Neural cell (in vitro differentiated cells): ENCODE results near the gene CRYBB1. TPM values are rescaled to one million over a fixed set of nuclear protein-coding genes. Genes with fewer than 3 reads are reported as not detected.

Experiments
- H2AFZ ChIP-seq: fragments of 200-600, 300-800 bp; sonication (generic), shearing (Covaris generic); 2 replicates; pipeline ENCODE4 v1.6.0; 2014; ENCODE audit warnings: low read depth, mild to moderate bottlenecking, antibody characterized with exemption, low read length, moderate library complexity
- H3F3A ChIP-seq: fragments of 200-600 bp; shearing (Covaris generic); 2 replicates; pipeline ENCODE4 v1.6.1; 2016; ENCODE audit warnings: mild to moderate bottlenecking, moderate library complexity, mixed read lengths, antibody characterized with exemption, low read length; ENCODE audit not compliant: insufficient read depth, poor library complexity, severe bottlenecking
- H3K27ac ChIP-seq: fragments of 200-600, 300-800 bp; sonication (generic), shearing (Covaris generic); 2 replicates; pipeline ENCODE4 v1.5.1; 2014; ENCODE audit warnings: mild to moderate bottlenecking, low read length, moderate library complexity
- H3K27me3 ChIP-seq: fragments of 300-800, 200-600 bp; sonication (generic), shearing (Covaris generic); 2 replicates; pipeline ENCODE4 v1.6.0; 2014; ENCODE audit warnings: mild to moderate bottlenecking, low read depth, low read length, moderate library complexity; ENCODE audit not compliant: insufficient read depth
- H3K36me3 ChIP-seq: fragments of 300-800, 200-600 bp; sonication (generic), shearing (Covaris generic); 2 replicates; pipeline ENCODE4 v1.5.1; 2014; ENCODE audit warnings: mild to moderate bottlenecking, antibody characterized with exemption, low read length, moderate library complexity; ENCODE audit not compliant: insufficient read depth
- H3K4me2 ChIP-seq: fragments of 300-800, 200-600 bp; sonication (generic), shearing (Covaris generic); 2 replicates; pipeline ENCODE4 v1.6.0; 2014; ENCODE audit warnings: mild to moderate bottlenecking, low read length
- H3K4me3 ChIP-seq: fragments of 300-800, 200-600 bp; sonication (generic), shearing (Covaris generic); 2 replicates; pipeline ENCODE4 v1.5.1; 2014; ENCODE audit warnings: mild to moderate bottlenecking, low read length, moderate library complexity
- H3K79me2 ChIP-seq: fragments of 200-600 bp; shearing (Covaris generic); replicated peaks from 2 replicates; pipeline ENCODE4 v1.6.0; 2014; ENCODE audit warnings: mild to moderate bottlenecking, low read length, moderate library complexity; ENCODE audit not compliant: insufficient read depth
- H3K9ac ChIP-seq: fragments of 300-800, 200-600 bp; sonication (generic), shearing (Covaris generic); 2 replicates; pipeline ENCODE4 v1.6.1; 2016; ENCODE audit warnings: mild to moderate bottlenecking, low read length, mixed read lengths
- H3K9me2 ChIP-seq: fragments of 200-600 bp; shearing (Covaris generic); 2 replicates; pipeline ENCODE4 v1.6.1; 2016; ENCODE audit warnings: mild to moderate bottlenecking, low read length, mixed read lengths; ENCODE audit not compliant: insufficient read depth
- H3K9me3 ChIP-seq: fragments of 200-600, 300-800 bp; sonication (generic), shearing (Covaris generic); 2 replicates; pipeline ENCODE4 v1.6.1; 2016; ENCODE audit warnings: mild to moderate bottlenecking, mixed run types, low read length, moderate library complexity, mixed read lengths
- H4K20me1 ChIP-seq: fragments of 200-600 bp; shearing (Covaris generic); 2 replicates; pipeline ENCODE4 v1.6.1; 2016; ENCODE audit warnings: mild to moderate bottlenecking, mixed run types; ENCODE audit not compliant: insufficient read depth
- CTCF ChIP-seq: fragments of 450-650 bp; IDR thresholded peaks from 2 replicates; pipeline ENCODE4 v1.5.1; 2014; ENCODE audit warnings: antibody characterized with exemption, mild to moderate bottlenecking, moderate library complexity; ENCODE audit not compliant: poor library complexity, severe bottlenecking
- EP300 ChIP-seq: fragments of 450-650 bp; conservative IDR thresholded peaks from 2 replicates; pipeline ENCODE4 v1.6.1; 2014; ENCODE audit warnings: antibody characterized with exemption, mild to moderate bottlenecking, moderate library complexity; ENCODE audit not compliant: poor library complexity, severe bottlenecking
- EZH2 ChIP-seq: fragments of 200-600, 300-800 bp; shearing (Covaris generic), sonication (generic); IDR thresholded peaks from 2 replicates; pipeline ENCODE4 v1.6.1; 2014; ENCODE audit warnings: antibody characterized with exemption, low read length, borderline replicate concordance, mild to moderate bottlenecking; ENCODE audit not compliant: insufficient read depth, poor library complexity, severe bottlenecking
- MXI1 ChIP-seq: fragments of 450-650 bp; conservative IDR thresholded peaks from 2 replicates; pipeline ENCODE4 v1.6.1; 2014; ENCODE audit warnings: antibody characterized with exemption, mild to moderate bottlenecking; ENCODE audit not compliant: poor library complexity, severe bottlenecking
- POLR2AphosphoS5 ChIP-seq: IDR thresholded peaks from 2 replicates; pipeline ENCODE4 v1.6.1; 2012
- RAD21 ChIP-seq: fragments of 450-650 bp; conservative IDR thresholded peaks from 2 replicates; pipeline ENCODE4 v1.6.1; 2014; ENCODE audit warnings: antibody characterized with exemption, mild to moderate bottlenecking, moderate library complexity
- REST ChIP-seq: IDR thresholded peaks from 2 replicates; pipeline ENCODE4 v1.6.1; 2012; ENCODE audit warnings: borderline replicate concordance
- SMC3 ChIP-seq: fragments of 450-650 bp; conservative IDR thresholded peaks from 2 replicates; pipeline ENCODE4 v1.6.1; 2014; ENCODE audit warnings: antibody characterized with exemption, mild to moderate bottlenecking, moderate library complexity; ENCODE audit not compliant: poor library complexity
- TAF1 ChIP-seq: IDR thresholded peaks from 2 replicates; pipeline ENCODE4 v1.6.1; 2012; ENCODE audit warnings: low read depth
- polyA plus RNA-seq: library from polyadenylated mRNA; depleted of rRNA; stranded (reverse); fragments of >200 nt; gene quantifications from 2 replicates; pipeline ENCODE4 v1.2.3, GENCODE V29; 2014

CRYBB1 gene
- polyA plus RNA-seq, 1 donor from 2014 or later: not detected

- no peak for TF ChIP-seq POLR2AphosphoS5
- TF ChIP-seq SMC3: no peak
- TF ChIP-seq CTCF: no peak
- no peak for TF ChIP-seq TAF1
- TF ChIP-seq EP300: no peak
- no peak for TF ChIP-seq EZH2
- no peak for TF ChIP-seq RAD21
- no peak for TF ChIP-seq MXI1
Measured at GRCh38 chr22:26636296-26636695, 18.5 kb upstream of the CRYBB1 start.

GRCh38 chr22:26635117-26635516 is 17.3 kb upstream of the CRYBB1 start:
- H3K79me2 ChIP-seq: no peaks in the 10 kb centered on the region
- H3K9me2 ChIP-seq: no peaks in the 10 kb centered on the region
- H4K20me1 ChIP-seq: no peaks in the 10 kb centered on the region
- no peaks in the 10 kb centered on the region for H3K36me3 ChIP-seq
- H3K27ac ChIP-seq: no peak overlapping the region
- TF ChIP-seq EZH2: no peak
- no peak for TF ChIP-seq RAD21
- TF ChIP-seq CTCF: no peak
- TF ChIP-seq EP300: no peak
- TF ChIP-seq MXI1: no peak
- no peak for TF ChIP-seq SMC3
- H3K4me2 ChIP-seq: no peak overlapping the region
- no peak overlapping the region for H3K9ac ChIP-seq
- H2AFZ ChIP-seq: no peak overlapping the region
- H3F3A ChIP-seq: no peaks in the 10 kb centered on the region
- H3K9me3 ChIP-seq: no peaks in the 10 kb centered on the region
- H3K4me3 ChIP-seq: no peak overlapping the region
- H3K27me3 ChIP-seq: no peaks in the 10 kb centered on the region

More at GRCh38 chr22:26636296-26636695, 18.5 kb upstream of the CRYBB1 start:
- Histone ChIP-seq H3K4me2 (no peak overlapping the region), H3K9me3 (no peaks in the 10 kb centered on the region), H3K4me3 (no peak overlapping the region), H3K79me2 (no peaks in the 10 kb centered on the region), H3K9me2 (no peaks in the 10 kb centered on the region), H3F3A (no peaks in the 10 kb centered on the region), H2AFZ (no peak overlapping the region), H3K9ac (no peak overlapping the region), H4K20me1 (no peaks in the 10 kb centered on the region), H3K27ac (no peak overlapping the region), H3K27me3 (no peaks in the 10 kb centered on the region), H3K36me3 (no peaks in the 10 kb centered on the region)

GRCh38 chr22:26634189-26634588 is 16.4 kb upstream of the CRYBB1 start:
- Histone ChIP-seq H2AFZ (no peak overlapping the region), H3K36me3 (no peaks in the 10 kb centered on the region), H3K79me2 (no peaks in the 10 kb centered on the region), H3K9me2 (no peaks in the 10 kb centered on the region), H3K27ac (no peak overlapping the region), H3K4me2 (no peak overlapping the region), H3K4me3 (no peak overlapping the region), H3K9ac (no peak overlapping the region), H4K20me1 (no peaks in the 10 kb centered on the region), H3K27me3 (no peaks in the 10 kb centered on the region), H3F3A (no peaks in the 10 kb centered on the region), H3K9me3 (no peaks in the 10 kb centered on the region)
- TF ChIP-seq TAF1 (no peak), EZH2 (no peak), REST (no peak), POLR2AphosphoS5 (no peak), CTCF (no peak), EP300 (no peak), RAD21 (no peak), MXI1 (no peak), SMC3 (no peak)
